Memory B cell (primary cell): ENCODE measurements around the gene CYP19A1.
"Not testable (repeated sequence)": the region's sequence is repeated elsewhere in the genome, so short reads cannot be mapped to it uniquely, and the experiment has no call there.

Source experiments
- ATAC-seq: fragments of 150-1000 bp; cut with Tn5 transposase; 2 replicates; pipeline ENCODE4 v1.10.0; 2021; ENCODE audit warnings: low read depth, mild to moderate bottlenecking, moderate library complexity
- DNase-seq, 2 donors: peaks; one replicate each; pipeline ENCODE4 v3.0.0; 2022; ENCODE audit warnings: low spot score in 2 of 2
- H3K27ac Mint-ChIP-seq: one replicate; pipeline ENCODE4 v1.8.0; 2022; ENCODE audit warnings: mild to moderate bottlenecking, moderate library complexity, mixed read lengths
- H3K27me3 Mint-ChIP-seq: one replicate; pipeline ENCODE4 v1.8.0; 2022; ENCODE audit warnings: mixed read lengths
- H3K36me3 Mint-ChIP-seq: one replicate; pipeline ENCODE4 v1.8.0; 2022; ENCODE audit warnings: mild to moderate bottlenecking, mixed read lengths
- H3K4me1 Mint-ChIP-seq: one replicate; pipeline ENCODE4 v1.8.0; 2022; ENCODE audit warnings: mixed read lengths
- H3K4me3 Mint-ChIP-seq: one replicate; pipeline ENCODE4 v1.8.0; 2022; ENCODE audit warnings: mild to moderate bottlenecking, moderate library complexity, mixed read lengths
- H3K9me3 Mint-ChIP-seq: one replicate; pipeline ENCODE4 v1.8.0; 2022; ENCODE audit warnings: mixed read lengths

CYP19A1 gene

DNA sequence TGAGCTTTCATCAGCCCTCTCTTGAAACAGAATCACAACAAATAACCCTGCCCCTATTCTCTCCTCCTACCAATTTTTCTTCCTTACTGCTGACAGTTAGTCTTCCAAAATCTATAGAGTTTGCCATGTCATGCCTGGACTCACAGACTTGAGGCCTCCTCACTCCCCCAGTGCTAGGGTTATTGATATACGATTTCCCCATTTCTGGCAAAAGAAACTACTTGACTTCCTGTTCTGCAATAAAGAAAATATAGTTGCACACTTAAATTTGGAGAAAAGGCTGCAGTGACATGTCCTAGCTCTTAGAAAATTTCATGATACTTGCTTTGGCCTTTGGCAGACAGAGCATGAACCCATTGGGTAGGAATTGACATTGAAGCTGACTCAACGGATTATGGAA is 75.9 kb downstream of the CYP19A1 start:
- H3K27me3 Mint-ChIP-seq, result peaks cover 8% of the 10 kb centered on the region
- peaks cover 5% of the 10 kb centered on the region for H3K9me3 Mint-ChIP-seq
- ATAC-seq (no peak), DNase-seq (no peak)
- no peaks in the 10 kb centered on the region for H3K36me3 Mint-ChIP-seq
- no peak overlapping the region for H3K4me3 Mint-ChIP-seq
- no peak overlapping the region for H3K27ac Mint-ChIP-seq
- no peaks in the 10 kb centered on the region for H3K4me1 Mint-ChIP-seq

DNA sequence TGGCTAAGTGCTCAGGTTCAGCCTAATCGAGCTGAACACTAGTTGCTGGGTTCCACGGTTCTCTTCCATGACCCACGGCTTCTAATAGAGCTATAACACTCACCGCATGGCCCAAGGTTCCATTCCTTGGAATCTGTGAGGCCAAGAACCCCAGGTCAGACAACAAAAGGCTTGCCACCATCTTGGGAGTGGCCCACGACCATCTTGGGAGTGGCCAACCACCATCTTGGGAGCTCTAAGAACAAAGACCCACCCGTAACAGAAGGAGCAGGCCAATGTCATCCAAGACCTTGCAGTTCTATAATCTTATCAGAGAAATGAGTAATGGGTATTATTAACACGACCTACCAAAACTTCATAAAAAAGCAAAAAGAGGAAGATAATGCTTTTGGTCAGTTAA is 77.3 kb downstream of the CYP19A1 start:
- not testable (repeated sequence) for H3K4me3 Mint-ChIP-seq, ATAC-seq, H3K36me3 Mint-ChIP-seq, H3K4me1 Mint-ChIP-seq, H3K9me3 Mint-ChIP-seq, DNase-seq, H3K27me3 Mint-ChIP-seq, H3K27ac Mint-ChIP-seq

DNA sequence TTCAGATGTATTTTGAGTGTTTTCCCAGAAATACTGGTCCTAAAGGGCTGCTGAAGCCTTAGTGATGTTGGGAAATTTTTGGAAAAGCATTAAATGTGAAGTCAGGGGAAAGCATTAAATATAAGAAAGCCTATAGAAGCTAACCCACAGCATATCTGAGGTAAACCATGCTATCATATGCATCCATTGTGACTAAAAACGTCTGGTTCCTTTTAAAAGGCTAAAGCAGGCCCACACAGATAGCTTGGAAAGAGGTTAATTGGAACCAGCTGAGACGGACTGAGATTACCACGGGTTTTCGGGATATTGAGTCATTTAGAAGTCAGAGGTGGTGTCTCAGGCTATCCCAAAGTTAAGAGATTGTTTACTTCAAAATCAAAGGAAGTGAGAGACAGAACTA is 78.2 kb downstream of the CYP19A1 start:
- no peaks in the 10 kb centered on the region for H3K4me1 Mint-ChIP-seq
- H3K36me3 Mint-ChIP-seq, result no peaks in the 10 kb centered on the region
- H3K4me3 Mint-ChIP-seq, result no peak overlapping the region
- no peak overlapping the region for H3K27ac Mint-ChIP-seq
- ATAC-seq (no peak), DNase-seq (no peak)
- peaks cover 7% of the 10 kb centered on the region for H3K27me3 Mint-ChIP-seq
- peaks cover 5% of the 10 kb centered on the region for H3K9me3 Mint-ChIP-seq

DNA sequence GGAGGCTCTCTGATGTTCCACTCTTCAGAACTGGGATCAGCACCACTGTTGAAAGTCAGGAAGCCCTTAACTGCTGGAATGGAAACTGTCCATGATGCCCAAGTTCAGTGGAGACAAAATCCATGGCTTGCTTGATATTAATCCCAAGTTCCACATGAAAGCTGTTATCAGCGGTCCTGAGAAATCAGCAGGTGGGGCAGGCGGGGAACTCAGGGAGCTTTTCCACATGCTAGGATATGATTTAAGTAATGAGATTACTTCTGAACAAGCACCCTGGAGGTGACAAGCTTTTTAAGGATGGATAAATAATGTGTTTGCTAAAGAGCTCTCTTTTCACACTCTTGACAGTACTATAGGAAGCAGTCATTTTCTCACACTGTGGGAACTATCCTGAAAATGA is 82.9 kb downstream of the CYP19A1 start:
- H3K4me1 Mint-ChIP-seq, result no peaks in the 10 kb centered on the region
- no peak for DNase-seq
- ATAC-seq, result no peak

DNA sequence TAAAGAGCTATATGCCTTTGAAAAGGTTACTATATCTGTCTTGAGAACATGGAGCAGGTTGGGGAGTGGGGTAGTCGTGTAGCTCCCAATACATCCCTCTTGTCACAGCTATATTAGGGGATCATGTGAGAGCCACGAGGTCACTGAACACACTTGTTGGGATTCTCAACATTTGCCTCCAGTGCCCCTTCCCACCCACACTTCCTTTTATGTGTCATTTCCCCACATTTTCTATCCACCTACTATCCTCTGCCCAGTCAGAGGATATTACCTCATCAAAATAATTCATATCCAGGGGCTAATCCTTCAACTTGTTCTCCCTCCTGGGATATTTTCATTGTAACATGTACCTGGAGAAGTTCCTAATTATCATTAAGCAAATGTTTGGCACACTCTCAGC is 85.0 kb downstream of the CYP19A1 start:
- Mint-ChIP-seq H3K9me3 (no peaks in the 10 kb centered on the region), H3K27me3 (peaks cover 15% of the 10 kb centered on the region), H3K27ac (no peak overlapping the region), H3K4me3 (no peak overlapping the region), H3K36me3 (no peaks in the 10 kb centered on the region), H3K4me1 (no peaks in the 10 kb centered on the region)
- DNase-seq, result no peak
- ATAC-seq, result no peak

More for the DNA sequence above, 82.9 kb downstream of the CYP19A1 start:
- Mint-ChIP-seq H3K9me3 (no peaks in the 10 kb centered on the region), H3K4me3 (no peak overlapping the region), H3K27ac (no peak overlapping the region), H3K27me3 (peaks cover 15% of the 10 kb centered on the region), H3K36me3 (no peaks in the 10 kb centered on the region)

DNA sequence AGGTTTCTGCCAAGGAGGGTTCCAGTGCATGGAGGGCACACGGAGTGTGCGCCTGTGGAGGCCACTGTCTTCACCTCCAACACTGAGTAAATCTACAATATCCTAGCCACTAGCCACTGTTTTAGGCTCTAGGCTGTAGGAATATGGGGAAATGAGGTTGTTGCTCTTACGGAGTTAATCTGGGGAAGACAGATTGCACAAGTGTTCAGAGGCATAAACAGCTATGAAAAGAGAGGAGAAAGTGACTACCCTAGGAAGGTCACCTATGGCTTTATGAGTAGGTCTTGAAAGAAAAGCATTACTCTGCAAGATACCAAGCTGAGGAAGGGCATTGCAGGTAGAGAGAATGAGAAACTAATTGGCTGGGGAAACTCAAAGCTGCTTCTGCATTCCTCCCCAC is 85.7 kb downstream of the CYP19A1 start:
- Mint-ChIP-seq H3K27me3 (peaks cover 15% of the 10 kb centered on the region), H3K4me3 (no peak overlapping the region), H3K9me3 (no peaks in the 10 kb centered on the region), H3K27ac (no peak overlapping the region), H3K36me3 (no peaks in the 10 kb centered on the region), H3K4me1 (no peaks in the 10 kb centered on the region)
- DNase-seq (no peak), ATAC-seq (no peak)

DNA sequence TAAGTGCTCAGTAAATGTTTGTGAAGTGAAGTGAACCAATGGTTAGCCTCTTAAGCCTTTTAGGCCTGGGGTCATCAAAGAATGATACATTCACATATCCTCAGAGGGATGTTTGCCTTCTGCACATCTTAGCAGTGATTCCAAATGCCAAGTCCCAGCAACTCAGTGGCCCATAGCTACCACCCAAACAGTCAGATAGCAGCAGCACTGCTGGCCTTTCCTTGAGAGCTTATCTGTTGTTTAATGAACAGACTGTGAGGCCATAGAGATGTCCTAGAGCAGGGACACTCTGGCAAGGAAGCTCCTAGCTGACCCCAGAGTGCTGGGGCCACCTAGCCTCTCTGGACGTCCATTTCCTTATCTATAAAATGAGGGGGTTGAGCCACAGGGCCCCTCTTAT is 86.8 kb downstream of the CYP19A1 start:
- peaks cover 22% of the 10 kb centered on the region for H3K27me3 Mint-ChIP-seq
- H3K9me3 Mint-ChIP-seq, result no peaks in the 10 kb centered on the region
- H3K36me3 Mint-ChIP-seq, result no peaks in the 10 kb centered on the region
- no peak for ATAC-seq
- DNase-seq, result no peak
- no peak overlapping the region for H3K27ac Mint-ChIP-seq
- no peaks in the 10 kb centered on the region for H3K4me1 Mint-ChIP-seq
- no peak overlapping the region for H3K4me3 Mint-ChIP-seq

DNA sequence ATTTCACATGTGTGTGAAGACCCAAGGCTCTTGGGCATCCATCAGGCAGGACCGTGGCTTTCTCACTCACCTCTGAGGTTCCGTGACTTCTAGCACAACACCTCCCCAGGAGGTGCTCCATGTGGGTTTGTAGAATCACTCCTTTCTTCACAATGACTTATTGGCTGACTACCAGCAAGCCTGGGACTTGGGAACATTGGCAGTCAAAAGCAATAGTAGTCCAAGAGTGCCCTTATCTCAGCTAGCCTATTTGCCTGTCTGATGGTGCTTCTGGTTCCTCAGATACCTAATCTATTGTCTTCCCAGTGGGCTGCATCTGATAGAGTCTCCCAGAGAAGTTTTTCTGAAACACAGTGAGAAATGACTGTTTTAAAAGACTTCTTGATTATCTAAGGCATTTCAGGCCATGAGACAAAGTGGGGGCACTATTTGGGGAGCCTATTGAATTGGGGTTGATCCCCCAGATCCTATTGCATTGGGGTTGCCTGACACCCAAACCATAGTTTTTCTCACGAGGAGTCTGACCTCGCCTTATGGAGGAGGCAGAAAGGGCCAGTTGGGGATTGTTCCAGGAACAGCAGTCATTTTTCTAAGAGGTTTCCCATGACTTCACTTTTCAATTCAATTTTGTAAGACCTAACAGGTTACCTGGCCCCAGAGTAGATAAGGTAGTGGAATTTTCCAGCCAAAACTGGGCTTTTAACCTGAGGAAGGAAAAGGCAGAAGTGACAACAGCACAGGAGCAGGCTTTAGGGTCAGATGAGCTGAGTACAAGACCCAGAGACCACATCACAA is 88.0 kb downstream of the CYP19A1 start:
- Mint-ChIP-seq H3K4me3 (no peak overlapping the region), H3K4me1 (no peaks in the 10 kb centered on the region), H3K36me3 (no peaks in the 10 kb centered on the region), H3K9me3 (no peaks in the 10 kb centered on the region), H3K27me3 (peaks cover 22% of the 10 kb centered on the region), H3K27ac (no peak overlapping the region)
- ATAC-seq (no peak), DNase-seq (no peak)

DNA sequence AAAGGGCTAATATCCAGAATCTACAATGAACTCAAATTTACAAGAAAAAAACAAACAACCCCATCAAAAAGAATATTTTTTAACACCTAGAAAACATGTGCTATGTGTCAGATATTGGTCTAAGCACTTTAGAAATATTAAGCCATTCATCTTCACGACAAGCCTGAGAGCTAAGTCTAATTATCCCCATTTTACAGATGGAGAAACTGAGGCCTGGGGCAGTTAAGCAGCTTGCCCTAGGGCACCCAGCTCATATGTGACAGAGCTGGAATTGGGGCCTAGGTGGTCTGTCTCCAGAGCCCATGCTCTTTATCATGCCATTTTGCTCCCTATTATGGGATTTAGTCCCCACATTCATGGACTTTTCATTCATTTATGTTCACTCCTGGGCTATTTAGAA is 92.8 kb downstream of the CYP19A1 start:
- peaks cover under 1% of the 10 kb centered on the region for H3K4me1 Mint-ChIP-seq
- no peaks in the 10 kb centered on the region for H3K36me3 Mint-ChIP-seq
- DNase-seq, result no peak

DNA sequence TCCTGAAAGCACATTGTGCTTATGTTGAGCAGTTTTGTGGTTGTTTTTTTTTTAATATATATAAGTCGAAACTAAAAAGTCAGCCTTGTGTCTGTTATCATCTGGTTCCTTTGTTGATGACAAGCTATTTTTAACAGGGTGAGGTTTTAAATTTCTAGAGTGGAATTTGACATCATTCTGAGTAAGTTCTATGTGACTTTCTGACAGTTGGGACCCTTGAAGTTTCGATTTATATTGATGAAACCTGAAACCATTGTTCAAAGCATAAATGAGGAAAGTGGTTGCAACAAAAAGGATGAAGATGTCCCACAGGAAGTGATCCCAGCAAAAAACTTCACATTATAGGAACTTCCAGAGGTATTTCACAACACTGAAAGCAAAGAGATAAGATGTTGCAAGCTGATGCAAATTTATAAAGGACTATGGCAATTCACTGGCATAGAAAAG is 94.0 kb downstream of the CYP19A1 start:
- H3K4me1 Mint-ChIP-seq, result peaks cover 4% of the 10 kb centered on the region
- H3K4me3 Mint-ChIP-seq, result no peak overlapping the region
- ATAC-seq, result no peak
- peaks cover 17% of the 10 kb centered on the region for H3K27me3 Mint-ChIP-seq
- no peaks in the 10 kb centered on the region for H3K9me3 Mint-ChIP-seq
- no peak for DNase-seq
- no peak overlapping the region for H3K27ac Mint-ChIP-seq
- no peaks in the 10 kb centered on the region for H3K36me3 Mint-ChIP-seq

More for the DNA sequence above, 92.8 kb downstream of the CYP19A1 start:
- H3K27me3 Mint-ChIP-seq, result peaks cover 17% of the 10 kb centered on the region
- no peak overlapping the region for H3K27ac Mint-ChIP-seq
- H3K9me3 Mint-ChIP-seq, result no peaks in the 10 kb centered on the region
- no peak for ATAC-seq
- H3K4me3 Mint-ChIP-seq, result no peak overlapping the region

DNA sequence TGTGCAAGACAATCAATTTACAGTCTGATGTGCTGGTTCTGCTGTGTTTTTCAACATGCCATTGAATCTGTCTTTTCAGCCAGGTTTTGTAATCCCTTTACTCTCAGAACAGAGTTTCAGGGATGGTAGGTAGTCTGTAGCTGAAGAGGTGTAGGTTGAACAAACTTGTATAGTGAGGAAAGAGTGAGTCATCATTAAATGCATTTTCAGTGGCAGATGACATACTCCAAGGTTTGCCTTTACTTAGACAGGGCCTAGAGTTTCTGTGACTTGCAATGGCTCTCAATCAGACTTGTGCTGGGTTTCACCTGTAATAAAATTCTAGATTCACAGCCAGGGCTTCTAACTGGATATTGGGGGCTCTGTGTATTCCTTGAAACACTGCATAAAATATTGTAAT is 94.6 kb downstream of the CYP19A1 start:
- Mint-ChIP-seq H3K4me1 (peaks cover 4% of the 10 kb centered on the region), H3K4me3 (no peak overlapping the region), H3K36me3 (no peaks in the 10 kb centered on the region), H3K27me3 (peaks cover 15% of the 10 kb centered on the region), H3K9me3 (no peaks in the 10 kb centered on the region), H3K27ac (no peak overlapping the region)
- ATAC-seq, result no peak
- no peak for DNase-seq

DNA sequence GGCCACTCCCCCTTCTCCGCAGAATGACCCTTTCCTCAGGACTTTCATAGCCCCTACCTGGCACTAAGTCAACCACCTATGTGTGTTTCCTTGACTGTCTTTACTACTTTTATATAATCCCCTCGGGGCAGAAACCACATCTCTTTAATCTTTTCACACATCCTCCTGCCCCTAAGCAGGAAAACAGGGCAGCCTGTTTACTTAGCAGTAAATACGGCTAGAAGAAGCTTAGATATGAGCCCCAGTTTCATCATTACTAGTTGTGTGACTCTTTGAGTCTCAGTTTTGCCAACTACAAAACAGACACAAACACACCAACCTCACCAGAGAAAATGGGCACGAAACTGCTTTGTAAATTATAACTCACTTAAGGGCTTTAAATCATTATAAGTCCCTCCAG is 98.3 kb downstream of the CYP19A1 start:
- Mint-ChIP-seq H3K4me1 (peaks cover 4% of the 10 kb centered on the region), H3K27me3 (peaks cover 6% of the 10 kb centered on the region), H3K9me3 (no peaks in the 10 kb centered on the region), H3K36me3 (no peaks in the 10 kb centered on the region), H3K4me3 (no peak overlapping the region), H3K27ac (no peak overlapping the region)
- no peak for DNase-seq
- no peak for ATAC-seq

DNA sequence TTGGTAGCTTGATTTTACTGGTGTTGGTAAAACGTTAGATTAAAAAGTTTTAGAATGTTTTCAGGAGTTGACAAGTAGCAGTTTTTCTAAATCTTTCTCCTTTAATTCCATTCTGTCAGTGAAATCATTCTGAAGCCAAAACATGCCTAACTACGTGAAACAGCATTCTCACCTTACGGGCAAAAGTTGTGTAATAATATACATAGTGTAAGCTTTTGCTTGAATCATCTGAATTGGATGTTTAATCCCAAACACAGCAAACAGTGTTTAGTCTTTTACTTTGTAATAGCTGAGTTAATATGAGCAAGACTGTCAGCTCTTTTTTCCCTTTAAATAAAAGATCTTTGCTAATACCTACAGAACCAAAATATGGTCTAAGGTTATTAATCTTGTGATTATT is 100.6 kb downstream of the CYP19A1 start:
- H3K9me3 Mint-ChIP-seq, result no peaks in the 10 kb centered on the region
- H3K36me3 Mint-ChIP-seq, result no peaks in the 10 kb centered on the region
- no peak for DNase-seq
- H3K27ac Mint-ChIP-seq, result no peak overlapping the region
- H3K4me1 Mint-ChIP-seq, result peaks cover 9% of the 10 kb centered on the region
- H3K27me3 Mint-ChIP-seq, result peaks cover 7% of the 10 kb centered on the region
- ATAC-seq, result no peak
- H3K4me3 Mint-ChIP-seq, result no peak overlapping the region

DNA sequence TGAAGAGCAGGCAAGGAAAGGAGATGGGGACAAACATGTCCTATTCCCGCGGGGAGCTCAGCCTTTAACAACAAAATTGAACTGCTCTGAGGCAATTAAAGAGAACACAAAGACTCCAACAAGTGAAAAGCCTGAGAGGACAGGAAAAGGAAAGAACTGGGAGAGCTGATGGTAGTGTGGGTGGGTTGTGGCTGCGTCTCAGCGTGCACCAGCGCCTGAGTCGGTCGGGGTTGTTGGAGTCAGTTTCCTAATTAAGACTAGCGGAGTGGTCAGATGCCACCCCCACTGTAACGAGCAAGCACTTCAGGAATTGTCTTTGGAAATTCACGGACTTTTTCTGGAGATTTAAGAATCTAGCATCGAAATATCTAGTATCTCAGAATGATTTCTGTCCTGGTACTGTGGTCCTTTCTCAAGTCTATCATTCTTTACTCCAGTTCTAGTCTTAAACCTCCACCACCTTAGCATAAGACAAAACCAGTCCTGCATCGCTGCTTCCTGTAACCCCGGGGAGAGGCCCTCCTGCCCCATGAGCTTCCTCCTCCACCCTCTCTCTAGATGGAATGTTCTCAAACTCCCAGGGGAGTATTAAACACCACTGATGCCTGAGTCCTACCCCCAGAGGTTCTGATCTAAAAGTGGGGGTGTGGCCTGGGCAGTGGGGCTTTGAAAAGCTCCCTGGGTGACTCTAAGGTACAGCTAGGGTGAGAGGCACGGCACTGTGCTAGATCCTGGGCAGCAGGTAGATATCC is 104.0 kb downstream of the CYP19A1 start:
- Mint-ChIP-seq H3K4me1 (peaks cover 4% of the 10 kb centered on the region), H3K4me3 (no peak overlapping the region), H3K9me3 (no peaks in the 10 kb centered on the region), H3K27ac (no peak overlapping the region), H3K27me3 (peaks cover 5% of the 10 kb centered on the region), H3K36me3 (no peaks in the 10 kb centered on the region)
- ATAC-seq, result no peak
- no peak for DNase-seq
